Brain microvascular endothelial cell (primary cell): Measurements from ENCODE around the gene RBM26.

ENCODE experiments used
- DNase-seq: peaks from one replicate; pipeline ENCODE4 v3.0.0-alpha.2; 2020
- H3K27ac ChIP-seq: fragments of 250-450 bp; sonication (Bioruptor Pico); 2 replicates; pipeline ENCODE4 v1.5.1; 2020; ENCODE audit warnings: mild to moderate bottlenecking, moderate library complexity
- H3K27me3 ChIP-seq: fragments of 250-450 bp; sonication (Bioruptor Pico); replicated peaks from 2 replicates; pipeline ENCODE4 v1.5.1; 2020; ENCODE audit warnings: mild to moderate bottlenecking
- H3K36me3 ChIP-seq: fragments of 250-450 bp; sonication (Bioruptor Pico); replicated peaks from 2 replicates; pipeline ENCODE4 v1.5.1; 2020; ENCODE audit warnings: mild to moderate bottlenecking
- H3K4me3 ChIP-seq: 2 replicates; pipeline ENCODE4 v1.5.1; 2011; ENCODE audit warnings: low read depth, mild to moderate bottlenecking, control low read depth, low read length, moderate library complexity
- CTCF ChIP-seq: IDR thresholded peaks from 2 replicates; pipeline ENCODE4 v1.5.1; 2011; ENCODE audit warnings: low read depth, mild to moderate bottlenecking, moderate library complexity, low read length, control low read depth, inconsistent platforms; ENCODE audit errors: missing control alignments
- in situ Hi-C: cut with HindIII; loops from 2 replicates; pipeline ENCODE4 v1.10.0; 2017; ENCODE audit warnings: low sequenced_read_pairs, low pct_ligation_motif_present

The RBM26 gene

GRCh38 chr13:79405831-79406596 is at the start of gene RBM26:
TSS of gene RBM26 (minus strand) at chr13:79406255. CDS start at chr13:79405774, 481 bp downstream.
- Histone ChIP-seq H3K27me3 (no peaks in the 10 kb centered on the region), H3K36me3 (no peaks in the 10 kb centered on the region), H3K27ac (peak within 1 kb of the TSS; percentile 92), H3K4me3 (peak within 1 kb of the TSS; percentile 85)
- in situ Hi-C loops: no loop called here
- TF ChIP-seq CTCF: peak; percentile 35
- DNase-seq: peak; percentile 86

GRCh38 chr13:79455331-79455730 is 49.3 kb upstream of the RBM26 start:
- no peaks in the 10 kb centered on the region for H3K27me3 ChIP-seq
- no peak for TF ChIP-seq CTCF
- peak; percentile 90 for DNase-seq
- in situ Hi-C loops: no loop called here
- peak overlapping the region; percentile 23 for H3K27ac ChIP-seq
- no peak overlapping the region for H3K4me3 ChIP-seq
- no peaks in the 10 kb centered on the region for H3K36me3 ChIP-seq

- in situ Hi-C loops: no loop called here
- no peaks in the 10 kb centered on the region for H3K27me3 ChIP-seq
- peak overlapping the region; percentile 67 for H3K27ac ChIP-seq
These were observed 46.3 kb upstream of the RBM26 start for GRCh38 chr13:79452239-79452913.

GRCh38 chr13:79451500-79451962 is 45.5 kb upstream of the RBM26 start:
- no peaks in the 10 kb centered on the region for H3K36me3 ChIP-seq
- H3K27me3 ChIP-seq: no peaks in the 10 kb centered on the region
- no peak for TF ChIP-seq CTCF
- DNase-seq: peak; percentile 96
- H3K27ac ChIP-seq: peak overlapping the region; percentile 67
- H3K4me3 ChIP-seq: no peak overlapping the region
- in situ Hi-C loops: no loop called here

More at GRCh38 chr13:79452239-79452913, 46.3 kb upstream of the RBM26 start:
- TF ChIP-seq CTCF: no peak
- H3K4me3 ChIP-seq: no peak overlapping the region
- no peaks in the 10 kb centered on the region for H3K36me3 ChIP-seq
- DNase-seq: no peak

- Histone ChIP-seq H3K27ac (no peak overlapping the region), H3K27me3 (no peaks in the 10 kb centered on the region), H3K4me3 (no peak overlapping the region), H3K36me3 (no peaks in the 10 kb centered on the region)
- DNase-seq: no peak
- in situ Hi-C loops: no loop called here
- no peak for TF ChIP-seq CTCF
These were observed 44.1 kb upstream of the RBM26 start for GRCh38 chr13:79450110-79450509.
